CD4-positive, alpha-beta T cell treated with Interleukin-15 for 1 hour (primary cell): Measurements from ENCODE around the gene AQP9.

Experiments
- DNase-seq: peaks from one replicate; pipeline ENCODE4 v3.0.0-alpha.2; 2020

Gene AQP9

GRCh38 chr15:58228718-58229117 lies 90.5 kb downstream of the AQP9 start:
- DNase-seq: no peak

- DNase-seq: no peak
Observed at GRCh38 chr15:58229297-58229768, 91.2 kb downstream of the AQP9 start.

- DNase-seq: peak; percentile 33
Observed at GRCh38 chr15:58232281-58233065, 94.3 kb downstream of the AQP9 start.

DNA sequence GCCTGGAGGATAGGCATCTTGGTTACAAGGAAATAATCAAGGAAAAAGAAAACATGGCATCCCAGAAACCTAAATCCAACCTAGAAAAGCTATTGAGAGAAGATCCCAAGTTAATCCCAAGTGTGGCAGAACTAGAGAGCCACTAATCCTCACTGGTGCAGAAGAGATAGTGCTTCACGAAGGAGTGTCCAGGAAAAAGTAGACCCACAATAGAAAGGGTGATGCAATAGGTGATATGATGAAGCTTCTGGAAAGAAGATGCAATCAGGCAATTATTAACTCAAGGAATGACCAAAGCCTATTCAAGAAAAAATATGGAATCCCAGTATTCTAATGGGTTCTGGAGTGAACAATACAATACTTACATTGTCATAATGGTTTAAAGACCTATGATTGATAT lies 95.2 kb downstream of the AQP9 start:
- DNase-seq: no peak
